Measurements from ENCODE around the gene AMH. TPM values are rescaled to one million over a fixed set of nuclear protein-coding genes. Genes with fewer than 3 reads are reported as not detected.
A peak's percentile ranks its signal among the peaks of the same experiment; 100 is the strongest.
"Not testable (repeated sequence)": the region's sequence is repeated elsewhere in the genome, so short reads cannot be mapped to it uniquely, and the experiment has no call there.

Gene AMH
- total RNA-seq, 2 donors from 2014 or later, result 0.92 to 0.95 TPM

DNA sequence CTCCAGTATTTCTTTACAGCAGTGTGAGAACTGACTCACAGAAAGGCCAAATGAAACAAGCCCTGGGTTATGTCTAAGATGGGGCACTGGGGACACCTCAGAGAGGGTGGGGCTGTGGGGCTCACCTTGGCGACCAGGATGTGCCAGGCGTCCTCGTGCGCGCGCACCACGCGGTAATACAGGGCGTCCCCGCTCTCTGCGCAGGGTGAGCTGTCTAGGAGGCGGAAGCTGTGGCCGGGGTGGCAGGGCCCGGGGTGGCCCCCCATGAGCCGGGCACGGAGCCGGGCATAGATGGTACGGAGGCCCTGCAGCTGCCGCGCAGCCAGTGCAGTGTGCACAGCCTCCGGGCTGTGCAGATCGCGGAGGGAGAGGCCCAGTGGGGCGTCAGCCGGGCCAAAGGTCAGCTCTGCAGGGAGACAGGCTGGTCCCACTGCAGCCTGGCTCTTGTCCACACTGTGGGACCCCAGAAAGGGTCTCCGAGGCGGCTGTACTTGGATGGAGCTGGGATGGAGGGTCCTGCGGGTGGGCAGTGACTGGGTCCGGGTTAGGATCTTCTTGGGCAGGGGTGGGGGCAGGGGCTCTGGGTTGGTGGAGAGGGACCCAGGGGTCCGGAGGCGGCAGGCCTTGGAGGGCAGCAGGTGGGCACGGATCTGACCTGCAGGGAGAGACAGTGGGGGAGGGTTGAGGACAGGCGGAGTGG is 29.5 kb downstream of the AMH start:
- no peaks in the 10 kb centered on the region for H3K36me3 ChIP-seq
- ATAC-seq (ENCODE audit: insufficient number of reproducible peaks, low FRiP score, low read depth), result no peak
- no peaks in the 10 kb centered on the region for H3K27me3 ChIP-seq (replicated peaks; ENCODE audit: insufficient read depth)
- DNase-seq (ENCODE audit: low spot score), result no peak
- no peak overlapping the region for H3K4me3 ChIP-seq
- H3K4me1 ChIP-seq (ENCODE audit: control insufficient read depth in 1 of 2, low read depth in 2 of 2), result peaks cover 5 to 35% of the 10 kb centered on the region in 2 donors
- H3K27ac ChIP-seq, result no peak overlapping the region
- H3K9me3 ChIP-seq, result no peaks in the 10 kb centered on the region
- TF ChIP-seq, protein P1, sequence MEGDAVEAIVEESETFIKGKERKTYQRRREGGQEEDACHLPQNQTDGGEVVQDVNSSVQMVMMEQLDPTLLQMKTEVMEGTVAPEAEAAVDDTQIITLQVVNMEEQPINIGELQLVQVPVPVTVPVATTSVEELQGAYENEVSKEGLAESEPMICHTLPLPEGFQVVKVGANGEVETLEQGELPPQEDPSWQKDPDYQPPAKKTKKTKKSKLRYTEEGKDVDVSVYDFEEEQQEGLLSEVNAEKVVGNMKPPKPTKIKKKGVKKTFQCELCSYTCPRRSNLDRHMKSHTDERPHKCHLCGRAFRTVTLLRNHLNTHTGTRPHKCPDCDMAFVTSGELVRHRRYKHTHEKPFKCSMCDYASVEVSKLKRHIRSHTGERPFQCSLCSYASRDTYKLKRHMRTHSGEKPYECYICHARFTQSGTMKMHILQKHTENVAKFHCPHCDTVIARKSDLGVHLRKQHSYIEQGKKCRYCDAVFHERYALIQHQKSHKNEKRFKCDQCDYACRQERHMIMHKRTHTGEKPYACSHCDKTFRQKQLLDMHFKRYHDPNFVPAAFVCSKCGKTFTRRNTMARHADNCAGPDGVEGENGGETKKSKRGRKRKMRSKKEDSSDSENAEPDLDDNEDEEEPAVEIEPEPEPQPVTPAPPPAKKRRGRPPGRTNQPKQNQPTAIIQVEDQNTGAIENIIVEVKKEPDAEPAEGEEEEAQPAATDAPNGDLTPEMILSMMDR (IDR thresholded peaks at IDR 0.05), result no peak

DNA sequence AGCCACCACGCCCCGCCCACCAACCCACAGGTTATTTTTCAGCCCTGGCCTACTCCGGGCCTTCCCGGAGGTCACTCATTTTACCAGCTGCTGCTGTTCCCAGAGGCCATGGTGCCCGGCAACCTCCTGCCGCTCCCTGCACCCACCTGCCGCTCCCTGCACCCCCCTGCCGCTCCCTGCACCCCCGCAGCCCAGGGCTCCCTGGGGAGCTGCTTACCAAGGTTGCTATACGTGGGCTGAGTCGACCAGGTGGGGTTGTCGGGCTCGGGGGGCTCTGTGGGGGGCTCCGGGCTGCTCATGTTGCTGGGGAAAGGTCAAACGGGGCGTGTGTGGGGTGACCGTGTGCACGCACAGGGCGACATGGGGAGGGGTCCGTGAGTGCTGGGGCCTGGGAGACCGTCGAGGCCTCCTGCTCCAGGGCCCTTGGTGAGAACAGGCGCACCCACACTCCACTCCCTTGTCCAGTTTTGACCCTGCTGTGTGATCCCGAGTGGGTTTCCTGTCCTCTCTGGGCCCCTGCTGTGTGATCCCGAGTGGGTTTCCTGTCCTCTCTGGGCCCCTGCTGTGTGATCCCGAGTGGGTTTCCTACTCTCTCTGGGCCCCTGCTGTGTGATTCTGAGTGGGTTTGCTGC is 31.6 kb downstream of the AMH start:
- H3K4me1 ChIP-seq (ENCODE audit: control insufficient read depth in 1 of 2, low read depth in 2 of 2), result peaks cover 0 to 15% of the 10 kb centered on the region in 2 donors
- DNase-seq (ENCODE audit: low spot score) (no peak), ATAC-seq (ENCODE audit: insufficient number of reproducible peaks, low FRiP score, low read depth) (no peak)
- H3K4me3 ChIP-seq, result no peak overlapping the region
- H3K9me3 ChIP-seq, result no peaks in the 10 kb centered on the region
- H3K27me3 ChIP-seq (replicated peaks; ENCODE audit: insufficient read depth), result no peaks in the 10 kb centered on the region
- no peaks in the 10 kb centered on the region for H3K36me3 ChIP-seq
- H3K27ac ChIP-seq, result no peak overlapping the region
- TF ChIP-seq, protein P1 (IDR thresholded peaks at IDR 0.05), result no peak

DNA sequence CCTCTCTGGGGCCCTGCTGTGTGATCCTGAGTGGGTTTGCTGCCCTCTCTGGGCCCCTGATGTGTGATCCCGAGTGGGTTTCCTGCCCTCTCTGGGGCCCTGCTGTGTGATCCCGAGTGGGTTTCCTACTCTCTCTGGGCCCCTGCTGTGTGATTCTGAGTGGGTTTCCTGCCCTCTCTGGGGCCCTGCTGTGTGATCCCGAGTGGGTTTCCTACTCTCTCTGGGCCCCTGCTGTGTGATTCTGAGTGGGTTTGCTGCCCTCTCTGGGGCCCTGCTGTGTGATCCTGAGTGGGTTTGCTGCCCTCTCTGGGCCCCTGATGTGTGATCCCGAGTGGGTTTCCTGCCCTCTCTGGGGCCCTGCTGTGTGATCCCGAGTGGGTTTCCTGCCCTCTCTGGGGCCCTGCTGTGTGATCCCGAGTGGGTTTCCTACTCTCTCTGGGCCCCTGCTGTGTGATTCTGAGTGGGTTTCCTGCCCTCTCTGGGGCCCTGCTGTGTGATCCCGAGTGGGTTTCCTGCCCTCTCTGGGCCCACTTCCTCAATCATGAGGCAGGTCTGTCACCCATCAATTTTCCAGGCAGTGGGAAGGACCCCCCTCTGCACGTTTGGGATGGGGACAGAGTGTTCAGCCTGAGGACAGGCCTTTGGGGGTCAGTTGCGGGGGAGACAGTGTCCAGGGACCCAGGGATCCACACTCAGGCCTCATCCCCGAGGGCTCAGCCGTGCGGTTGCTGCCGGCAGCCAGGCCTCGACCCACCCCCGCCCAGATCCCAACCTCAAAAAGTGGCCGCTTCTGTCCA is 32.3 kb downstream of the AMH start:
- Histone ChIP-seq H3K4me1 (ENCODE audit: control insufficient read depth in 1 of 2, low read depth in 2 of 2) (peaks cover 0 to 12% of the 10 kb centered on the region in 2 donors), H3K4me3 (peak overlapping the region; percentile 58)
- not testable (repeated sequence) for ATAC-seq (ENCODE audit: insufficient number of reproducible peaks, low FRiP score, low read depth); H3K36me3 ChIP-seq; H3K27me3 ChIP-seq (replicated peaks; ENCODE audit: insufficient read depth); H3K27ac ChIP-seq; H3K9me3 ChIP-seq; DNase-seq (ENCODE audit: low spot score)

DNA sequence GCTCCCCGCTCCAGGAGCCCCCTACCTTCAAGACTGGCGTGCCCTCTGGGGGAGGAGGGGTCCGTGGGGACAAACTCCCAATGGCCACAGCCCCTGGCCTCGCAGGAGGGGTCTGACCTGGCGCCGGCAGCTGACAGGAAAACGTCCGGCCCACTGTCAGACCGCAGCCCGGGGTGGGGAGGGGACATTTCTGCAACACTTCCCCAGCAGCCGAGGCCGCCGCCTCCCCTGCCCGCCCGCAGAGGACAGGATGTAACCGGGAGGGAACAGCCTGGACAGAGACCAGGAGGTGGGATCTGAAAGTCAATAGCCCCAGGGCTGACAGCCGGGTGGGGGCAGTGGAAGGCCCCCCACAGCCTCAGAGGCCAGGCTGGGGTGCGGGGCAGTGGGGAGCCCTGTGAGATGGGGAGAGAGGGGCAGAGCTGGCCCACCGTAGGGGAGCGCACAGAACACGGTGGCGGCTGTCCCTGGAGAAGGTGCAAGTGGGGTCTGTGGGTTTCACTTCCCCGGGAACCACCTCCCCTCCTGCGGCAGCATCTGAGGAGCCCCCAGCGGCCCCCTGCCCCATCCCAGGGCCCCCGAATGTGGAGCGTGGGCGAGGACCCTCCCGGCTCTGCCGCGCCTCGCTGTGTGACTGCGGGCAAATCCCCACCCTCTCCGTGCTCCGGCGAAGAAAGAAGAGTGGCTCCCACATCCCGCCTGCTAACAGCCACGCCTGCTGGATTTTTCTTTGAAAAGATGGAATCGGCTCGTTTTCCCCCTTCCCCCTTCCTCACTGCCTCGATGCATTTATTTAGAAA is 33.1 kb downstream of the AMH start, which contains the start of gene PEAK3:
Gene PEAK3 (minus strand): TSS at position 114 of the 800 bp plus-strand sequence. CDS start 1,244 bp downstream, outside the sequence.
- ATAC-seq (ENCODE audit: insufficient number of reproducible peaks, low FRiP score, low read depth), result no peak
- H3K36me3 ChIP-seq, result no peaks in the 10 kb centered on the region

DNA sequence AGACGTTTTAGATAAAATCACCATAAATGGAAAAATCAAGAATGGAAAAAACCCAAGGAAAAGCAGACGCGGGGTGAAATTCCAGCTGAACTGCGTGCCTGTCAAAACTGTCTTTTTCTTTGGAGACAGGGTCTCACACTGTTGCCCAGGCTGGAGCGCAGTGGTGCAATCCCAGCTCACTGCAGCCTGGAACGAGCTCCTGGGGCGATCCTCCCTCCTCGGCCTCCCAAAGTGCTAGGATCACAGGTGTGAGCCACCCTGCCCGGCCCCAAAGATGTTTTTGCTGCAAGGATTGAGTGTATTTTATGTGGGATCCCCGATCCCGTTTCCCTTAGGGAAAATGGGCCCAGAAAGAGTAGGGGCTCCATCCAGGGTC is 33.7 kb downstream of the AMH start:
- TF ChIP-seq, protein P1 (IDR thresholded peaks at IDR 0.05), result no peak
- peaks cover 0 to 12% of the 10 kb centered on the region in 2 donors for H3K4me1 ChIP-seq (ENCODE audit: control insufficient read depth in 1 of 2, low read depth in 2 of 2)
- no peak for ATAC-seq (ENCODE audit: insufficient number of reproducible peaks, low FRiP score, low read depth)
- H3K27ac ChIP-seq, result no peak overlapping the region
- no peaks in the 10 kb centered on the region for H3K9me3 ChIP-seq
- H3K36me3 ChIP-seq, result no peaks in the 10 kb centered on the region
- H3K4me3 ChIP-seq, result peak overlapping the region; percentile 58
- no peak for DNase-seq (ENCODE audit: low spot score)
- H3K27me3 ChIP-seq (replicated peaks; ENCODE audit: insufficient read depth), result no peaks in the 10 kb centered on the region

More for the DNA sequence above, 33.1 kb downstream of the AMH start, which contains the start of gene PEAK3:
- no peaks in the 10 kb centered on the region for H3K9me3 ChIP-seq
- peak within 1 kb of the TSS; percentile 58 for H3K4me3 ChIP-seq
- no peak for DNase-seq (ENCODE audit: low spot score)
- H3K27ac ChIP-seq, result no peak within 1 kb of the TSS
- TF ChIP-seq, protein P1 (IDR thresholded peaks at IDR 0.05), result no peak
- H3K4me1 ChIP-seq (ENCODE audit: control insufficient read depth in 1 of 2, low read depth in 2 of 2), result peaks cover 0 to 12% of the 10 kb centered on the region in 2 donors
- H3K27me3 ChIP-seq (replicated peaks; ENCODE audit: insufficient read depth), result no peaks in the 10 kb centered on the region
